Neural progenitor cell (in vitro differentiated cells): Measurements from ENCODE around the gene CCDC110.
"Not testable (repeated sequence)": the region's sequence is repeated elsewhere in the genome, so short reads cannot be mapped to it uniquely, and the experiment has no call there.

ENCODE experiments used
- EZH2 ChIP-seq: fragments of 200-600 bp; sonication (generic); IDR thresholded peaks from 2 replicates; pipeline ENCODE4 v1.6.1; 2017; ENCODE audit warnings: antibody characterized with exemption, mild to moderate bottlenecking, moderate library complexity
- TF ChIP-seq, protein P1 (sequence below): fragments of 200-600 bp; sonication (generic); IDR thresholded peaks from 2 replicates; pipeline ENCODE4 v1.5.1; 2017; ENCODE audit warnings: antibody characterized with exemption, mild to moderate bottlenecking

GRCh38 chr4:185511243-185511642 lies 39.7 kb upstream of the CCDC110 start:
- TF ChIP-seq, protein P1, sequence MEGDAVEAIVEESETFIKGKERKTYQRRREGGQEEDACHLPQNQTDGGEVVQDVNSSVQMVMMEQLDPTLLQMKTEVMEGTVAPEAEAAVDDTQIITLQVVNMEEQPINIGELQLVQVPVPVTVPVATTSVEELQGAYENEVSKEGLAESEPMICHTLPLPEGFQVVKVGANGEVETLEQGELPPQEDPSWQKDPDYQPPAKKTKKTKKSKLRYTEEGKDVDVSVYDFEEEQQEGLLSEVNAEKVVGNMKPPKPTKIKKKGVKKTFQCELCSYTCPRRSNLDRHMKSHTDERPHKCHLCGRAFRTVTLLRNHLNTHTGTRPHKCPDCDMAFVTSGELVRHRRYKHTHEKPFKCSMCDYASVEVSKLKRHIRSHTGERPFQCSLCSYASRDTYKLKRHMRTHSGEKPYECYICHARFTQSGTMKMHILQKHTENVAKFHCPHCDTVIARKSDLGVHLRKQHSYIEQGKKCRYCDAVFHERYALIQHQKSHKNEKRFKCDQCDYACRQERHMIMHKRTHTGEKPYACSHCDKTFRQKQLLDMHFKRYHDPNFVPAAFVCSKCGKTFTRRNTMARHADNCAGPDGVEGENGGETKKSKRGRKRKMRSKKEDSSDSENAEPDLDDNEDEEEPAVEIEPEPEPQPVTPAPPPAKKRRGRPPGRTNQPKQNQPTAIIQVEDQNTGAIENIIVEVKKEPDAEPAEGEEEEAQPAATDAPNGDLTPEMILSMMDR, result not testable (repeated sequence)
- not testable (repeated sequence) for TF ChIP-seq EZH2
